Pancreas (tissue), 10 donors: ENCODE data around the gene SCYGR8. TPM values are rescaled to one million over a fixed set of nuclear protein-coding genes. Genes with fewer than 3 reads are reported as not detected.

Experiments
- ATAC-seq, 4 donors: fragments of 200-7000 bp; cut with Tn5 transposase; one replicate each; pipeline versions ENCODE4 v1.8.0 to v1.9.1; 2020; ENCODE audit warnings: mild to moderate bottlenecking in 4 of 4, moderate library complexity in 4 of 4
- DNase-seq, 6 donors: peaks; one replicate each; pipeline ENCODE4 v3.0.0-alpha.2; 2020
- FAIRE-seq: peaks from 2 replicates; lab custom pipeline; 2012; peaks lifted over from hg19 to GRCh38; lab: Jason Lieb, UNC
- H3K27ac ChIP-seq, 4 donors: fragments of 200-600 bp; sonication (generic); 1 replicate in 3 of 4; 2 replicates in 1 of 4; pipeline versions ENCODE4 v1.5.0 to v1.8.0; 2020
- H3K27me3 ChIP-seq, 4 donors: fragments of 200-600 bp; one replicate each; pipeline ENCODE4 v1.8.0; 2021
- H3K36me3 ChIP-seq, 3 donors: fragments of 200-600 bp; sonication (generic) in 1 of 3; one replicate each; pipeline versions ENCODE4 v1.5.0 to v1.8.0; 2020 to 2021
- H3K4me1 ChIP-seq, 3 donors: fragments of 200-600 bp; one replicate each; pipeline ENCODE4 v1.8.0; 2021
- H3K4me3 ChIP-seq, 4 donors: fragments of 200-600 bp; sonication (generic) in 2 of 4; one replicate each; pipeline versions ENCODE4 v1.5.0 to v1.8.0; 2020 to 2021
- H3K9me3 ChIP-seq, 4 donors: fragments of 200-600 bp; one replicate each; pipeline ENCODE4 v1.8.0; 2021
- WGBS, 2 donors: extraction: QIAGEN DNeasy Blood & Tissue Kit; methylation state at CpG; one replicate each; pipeline ENCODE4 v1.1.7; 2013; 5-methylcytosine and 5-hydroxymethylcytosine counted together
- intact Hi-C, 3 donors: fragments of 100-400 bp; cut with DNase I; formaldehyde crosslinking; loops; one replicate each; pipeline versions ENCODE4 v1.11.1 to v1.14.2; 2022
- polyA plus RNA-seq, 2 donors: library from polyadenylated mRNA; stranded (reverse); fragments of 200-250 nt; gene quantifications; one replicate each; pipeline ENCODE4 v1.2.3, GENCODE V29; 2013
- total RNA-seq, 6 donors: library from RNA; stranded (reverse); fragmentation: NEBNext Ultra II Directional in 4 of 6; extraction: Animal tissue kit (Norgen Biotek cat#: 25700) in 4 of 6; gene quantifications; one replicate each; pipeline versions ENCODE4 v1.2.1 to v1.2.4, GENCODE V29; 2021 to 2023
- TF ChIP-seq, protein P1 (sequence below), 4 donors: fragments of 200-600 bp; sonication (generic) in 3 of 4; IDR thresholded peaks; one replicate each; pipeline versions ENCODE4 v1.5.0 to v1.8.0; 2021; ENCODE audit warnings: antibody characterized with exemption in 4 of 4
- donor health status: healthy with polysubstance abuse.
- donor health status: DM: no; HTN: no; CAD: no; lungs with moderate emphysema.
- donor health status: DM: no; HTN: no; CAD: no.
- donor health status: control.
- donor health status: control.
- donor health status: Bipolar disorder and iron deficiency.
- donor health status: DM: yes; HTN: yes; CAD: no.
- donor health status: DM: no; HTN: no; CAD: no.
- donor health status: DM: no; HTN: no; CAD: no.
- donor health status: DM: yes; HTN: yes; CAD: no.

SCYGR8 gene
- total and polyA plus RNA-seq, 8 donors: not detected

DNA sequence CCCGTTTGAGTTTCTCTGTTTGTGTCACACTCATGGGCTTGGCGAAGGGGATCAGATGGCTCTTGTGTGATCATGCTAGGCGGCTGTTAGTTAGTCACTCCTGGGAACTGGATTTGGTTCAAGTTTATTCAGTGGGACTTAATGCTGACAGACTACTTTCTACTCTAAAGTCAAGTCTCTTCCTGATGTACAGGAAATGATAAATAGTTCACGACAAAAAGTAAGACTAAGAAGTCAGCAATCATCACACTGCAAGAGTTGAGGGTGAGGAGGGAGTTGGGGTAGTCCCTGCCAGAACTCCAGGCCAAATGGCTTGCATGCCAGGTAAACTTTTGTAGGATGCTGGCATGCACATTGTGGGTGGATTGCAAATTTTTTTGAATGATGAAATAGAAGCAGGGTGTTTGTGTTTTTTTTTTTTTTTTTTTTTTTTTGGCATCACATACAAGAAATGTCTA is 42.9 kb downstream of the SCYGR8 start:
- no peaks in the 10 kb centered on the region for H3K4me1 ChIP-seq
- TF ChIP-seq, protein P1, sequence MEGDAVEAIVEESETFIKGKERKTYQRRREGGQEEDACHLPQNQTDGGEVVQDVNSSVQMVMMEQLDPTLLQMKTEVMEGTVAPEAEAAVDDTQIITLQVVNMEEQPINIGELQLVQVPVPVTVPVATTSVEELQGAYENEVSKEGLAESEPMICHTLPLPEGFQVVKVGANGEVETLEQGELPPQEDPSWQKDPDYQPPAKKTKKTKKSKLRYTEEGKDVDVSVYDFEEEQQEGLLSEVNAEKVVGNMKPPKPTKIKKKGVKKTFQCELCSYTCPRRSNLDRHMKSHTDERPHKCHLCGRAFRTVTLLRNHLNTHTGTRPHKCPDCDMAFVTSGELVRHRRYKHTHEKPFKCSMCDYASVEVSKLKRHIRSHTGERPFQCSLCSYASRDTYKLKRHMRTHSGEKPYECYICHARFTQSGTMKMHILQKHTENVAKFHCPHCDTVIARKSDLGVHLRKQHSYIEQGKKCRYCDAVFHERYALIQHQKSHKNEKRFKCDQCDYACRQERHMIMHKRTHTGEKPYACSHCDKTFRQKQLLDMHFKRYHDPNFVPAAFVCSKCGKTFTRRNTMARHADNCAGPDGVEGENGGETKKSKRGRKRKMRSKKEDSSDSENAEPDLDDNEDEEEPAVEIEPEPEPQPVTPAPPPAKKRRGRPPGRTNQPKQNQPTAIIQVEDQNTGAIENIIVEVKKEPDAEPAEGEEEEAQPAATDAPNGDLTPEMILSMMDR (IDR thresholded peaks at IDR 0.05): no peak
- no peak for FAIRE-seq

GRCh38 chr2:227789803-227790202 is 44.1 kb downstream of the SCYGR8 start:
- H3K27me3 ChIP-seq: no peaks in the 10 kb centered on the region
- no peak for ATAC-seq
- H3K4me3 ChIP-seq: no peak overlapping the region
- H3K36me3 ChIP-seq: no peaks in the 10 kb centered on the region
- intact Hi-C loops: no loop called here
- WGBS, 2 donors: 54 to 61% methylated on average over 4 of the region's 4 CpGs
- H3K9me3 ChIP-seq: no peaks in the 10 kb centered on the region
- no peak for DNase-seq
- TF ChIP-seq, protein P1 (IDR thresholded peaks at IDR 0.05): no peak
- no peaks in the 10 kb centered on the region for H3K4me1 ChIP-seq
- no peak for FAIRE-seq
- no peak overlapping the region for H3K27ac ChIP-seq

More for the DNA sequence above, 42.9 kb downstream of the SCYGR8 start:
- H3K4me3 ChIP-seq: no peak overlapping the region
- H3K27me3 ChIP-seq: no peaks in the 10 kb centered on the region
- intact Hi-C loops: no loop called here
- no peak overlapping the region for H3K27ac ChIP-seq
- no peak for DNase-seq
- H3K36me3 ChIP-seq: no peaks in the 10 kb centered on the region
- 69 to 74% methylated on average over 4 of the region's 4 CpGs for WGBS, 2 donors
- peak in 1 of 4 donors; percentile 51 for ATAC-seq
- no peaks in the 10 kb centered on the region for H3K9me3 ChIP-seq

DNA sequence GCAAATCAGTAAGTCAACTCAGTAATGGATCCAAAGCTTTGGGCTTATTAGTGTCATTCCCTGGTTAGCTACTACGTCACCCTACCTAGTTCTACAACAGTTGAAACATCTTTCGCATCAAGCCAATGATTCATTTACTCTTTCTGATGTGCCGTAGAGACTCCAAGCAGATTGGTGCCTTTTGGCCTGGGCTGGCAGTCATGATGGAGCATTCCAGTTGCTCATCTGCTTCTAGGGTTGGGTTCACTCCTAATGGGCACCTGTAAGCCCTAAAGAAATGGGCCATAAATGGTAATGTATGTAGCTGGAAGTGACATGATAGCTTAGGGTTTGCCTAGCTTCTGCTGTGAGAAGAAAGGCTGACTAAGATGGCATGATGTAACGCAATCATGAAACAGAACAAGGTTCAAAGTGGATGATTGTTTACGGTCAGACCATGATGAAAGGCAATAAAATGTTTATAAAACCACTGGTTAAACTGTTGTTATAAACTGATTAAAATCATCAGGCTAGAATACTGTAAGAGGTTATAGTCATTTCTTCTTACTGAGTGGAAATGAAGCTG is 47.5 kb downstream of the SCYGR8 start:
- no peak for ATAC-seq

More for the DNA sequence above, 47.5 kb downstream of the SCYGR8 start:
- TF ChIP-seq, protein P1 (IDR thresholded peaks at IDR 0.05): no peak
- H3K9me3 ChIP-seq: no peaks in the 10 kb centered on the region
- no peaks in the 10 kb centered on the region for H3K36me3 ChIP-seq
- FAIRE-seq (no peak), DNase-seq (no peak)
- intact Hi-C loops: no loop called here
- H3K4me1 ChIP-seq: no peaks in the 10 kb centered on the region
- no peaks in the 10 kb centered on the region for H3K27me3 ChIP-seq
- H3K4me3 ChIP-seq: no peak overlapping the region
- H3K27ac ChIP-seq: no peak overlapping the region
- 84 to 86% methylated on average over 5 of the region's 5 CpGs for WGBS, 2 donors

Other genes starting within 250 kb of the SCYGR8 start
- gene SCYGR2, start 147.0 kb upstream of the SCYGR8 start, total RNA-seq: not detected
- gene SCYGR2, start 147.0 kb upstream of the SCYGR8 start, polyA plus RNA-seq: not detected
- not detected for gene SCYGR3, start 131.1 kb upstream of the SCYGR8 start, total RNA-seq
- gene SCYGR3, start 131.1 kb upstream of the SCYGR8 start, polyA plus RNA-seq: not detected
- gene SCYGR4, start 128.4 kb upstream of the SCYGR8 start, total RNA-seq: not detected
- not detected for gene SCYGR4, start 128.4 kb upstream of the SCYGR8 start, polyA plus RNA-seq
- gene SCYGR5, start 79.1 kb upstream of the SCYGR8 start, total RNA-seq: not detected
- not detected for gene SCYGR5, start 79.1 kb upstream of the SCYGR8 start, polyA plus RNA-seq
- gene SLC19A3, start 27.9 kb upstream of the SCYGR8 start, total RNA-seq: 1 to 10 TPM; 1.0 to 4.6 (median 3.0) TPM
- gene SLC19A3, start 27.9 kb upstream of the SCYGR8 start, polyA plus RNA-seq: 1 to 10 TPM; 2.3 to 7.1 TPM
- not detected for gene SCYGR6, start 21.1 kb upstream of the SCYGR8 start, total RNA-seq
- gene SCYGR6, start 21.1 kb upstream of the SCYGR8 start, polyA plus RNA-seq: not detected
- not detected for gene SCYGR7, start 17.6 kb upstream of the SCYGR8 start, total RNA-seq
- not detected for gene SCYGR7, start 17.6 kb upstream of the SCYGR8 start, polyA plus RNA-seq
- 1 to 10 TPM in 2 of 6 donors, under 1 TPM in 3, not detected in 1; 0.23 to 8.5 (median 0.67) TPM for gene CCL20, start 67.9 kb downstream of the SCYGR8 start, total RNA-seq
- 1 to 10 TPM in 1 of 2 donors, under 1 TPM in 1; 0.75 to 8.8 TPM for gene CCL20, start 67.9 kb downstream of the SCYGR8 start, polyA plus RNA-seq
- under 1 TPM in 1 of 6 donors, not detected in 5; 0.25 TPM for gene DAW1, start 125.7 kb downstream of the SCYGR8 start, total RNA-seq
- gene DAW1, start 125.7 kb downstream of the SCYGR8 start, polyA plus RNA-seq: not detected